ENCODE results near the gene PPP2R2D. TPM values are rescaled to one million over a fixed set of nuclear protein-coding genes. Genes with fewer than 3 reads are reported as not detected.

PPP2R2D gene
- total and polyA plus RNA-seq, 4 donors, result 15.6 to 51.4 (median 22.0) TPM

DNA sequence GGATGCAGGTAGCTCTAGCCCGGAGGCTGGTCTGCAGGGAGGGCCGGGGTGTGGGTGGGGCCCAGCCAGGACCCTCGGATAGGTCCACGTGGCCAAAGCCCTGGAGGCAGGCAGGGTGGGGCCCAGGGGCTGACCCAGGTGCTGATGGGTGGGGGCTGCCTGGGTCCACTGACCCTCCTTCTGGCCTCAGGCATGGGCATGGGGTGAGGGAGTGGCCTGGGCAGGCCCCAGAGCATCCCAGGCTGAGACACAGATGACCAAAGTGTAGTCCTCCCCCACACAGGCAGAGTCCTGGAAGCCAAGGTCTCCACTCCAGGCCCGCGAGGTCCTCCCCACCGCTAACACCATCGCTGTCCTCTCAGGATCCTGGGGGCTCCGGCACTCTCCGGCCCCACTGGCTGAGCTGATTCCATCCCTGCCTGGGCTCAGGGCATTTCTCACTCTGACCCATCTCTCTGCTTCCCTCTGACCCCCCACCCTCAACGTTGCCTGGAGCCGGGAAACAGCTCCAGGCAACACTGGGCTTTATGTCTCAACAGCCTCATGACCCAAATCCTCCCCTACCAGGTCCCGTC lies 20.7 kb upstream of the PPP2R2D start:
- no peak overlapping the region for H3K27ac ChIP-seq (ENCODE audit: low read depth in 1 of 2, low read length in 1 of 2)
- peaks cover 0 to 4% (median 0%) of the 10 kb centered on the region in 3 donors for H3K27me3 ChIP-seq (ENCODE audit: control insufficient read depth in 3 of 3, insufficient read depth in 3 of 3, low read length in 2 of 3)
- H3K9ac ChIP-seq (ENCODE audit: insufficient read depth in 1 of 2, low read length in 2 of 2), result no peak overlapping the region
- peaks cover 0 to 2% (median 0%) of the 10 kb centered on the region in 5 donors for H3K4me1 ChIP-seq (ENCODE audit: control insufficient read depth in 5 of 5, insufficient read depth in 5 of 5, low read length in 5 of 5)
- WGBS, 2 donors, result 81 to 86% methylated on average over 13 of the region's 13 CpGs
- no peak for DNase-seq
- H3K9me3 ChIP-seq (ENCODE audit: control insufficient read depth in 4 of 4, insufficient read depth in 3 of 4, low read length in 3 of 4), result peaks cover 0 to 17% (median 0%) of the 10 kb centered on the region in 4 donors
- TF ChIP-seq, protein P1, sequence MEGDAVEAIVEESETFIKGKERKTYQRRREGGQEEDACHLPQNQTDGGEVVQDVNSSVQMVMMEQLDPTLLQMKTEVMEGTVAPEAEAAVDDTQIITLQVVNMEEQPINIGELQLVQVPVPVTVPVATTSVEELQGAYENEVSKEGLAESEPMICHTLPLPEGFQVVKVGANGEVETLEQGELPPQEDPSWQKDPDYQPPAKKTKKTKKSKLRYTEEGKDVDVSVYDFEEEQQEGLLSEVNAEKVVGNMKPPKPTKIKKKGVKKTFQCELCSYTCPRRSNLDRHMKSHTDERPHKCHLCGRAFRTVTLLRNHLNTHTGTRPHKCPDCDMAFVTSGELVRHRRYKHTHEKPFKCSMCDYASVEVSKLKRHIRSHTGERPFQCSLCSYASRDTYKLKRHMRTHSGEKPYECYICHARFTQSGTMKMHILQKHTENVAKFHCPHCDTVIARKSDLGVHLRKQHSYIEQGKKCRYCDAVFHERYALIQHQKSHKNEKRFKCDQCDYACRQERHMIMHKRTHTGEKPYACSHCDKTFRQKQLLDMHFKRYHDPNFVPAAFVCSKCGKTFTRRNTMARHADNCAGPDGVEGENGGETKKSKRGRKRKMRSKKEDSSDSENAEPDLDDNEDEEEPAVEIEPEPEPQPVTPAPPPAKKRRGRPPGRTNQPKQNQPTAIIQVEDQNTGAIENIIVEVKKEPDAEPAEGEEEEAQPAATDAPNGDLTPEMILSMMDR (IDR thresholded peaks at IDR 0.05; ENCODE audit: control extremely low read depth, extremely low read depth), result no peak
- H3K36me3 ChIP-seq (ENCODE audit: control insufficient read depth in 4 of 4, insufficient read depth in 4 of 4, low read length in 4 of 4), result no peaks in the 10 kb centered on the region
- ATAC-seq (ENCODE audit: insufficient read depth, low FRiP score), result no peak
- no peak overlapping the region for H3K4me3 ChIP-seq

DNA sequence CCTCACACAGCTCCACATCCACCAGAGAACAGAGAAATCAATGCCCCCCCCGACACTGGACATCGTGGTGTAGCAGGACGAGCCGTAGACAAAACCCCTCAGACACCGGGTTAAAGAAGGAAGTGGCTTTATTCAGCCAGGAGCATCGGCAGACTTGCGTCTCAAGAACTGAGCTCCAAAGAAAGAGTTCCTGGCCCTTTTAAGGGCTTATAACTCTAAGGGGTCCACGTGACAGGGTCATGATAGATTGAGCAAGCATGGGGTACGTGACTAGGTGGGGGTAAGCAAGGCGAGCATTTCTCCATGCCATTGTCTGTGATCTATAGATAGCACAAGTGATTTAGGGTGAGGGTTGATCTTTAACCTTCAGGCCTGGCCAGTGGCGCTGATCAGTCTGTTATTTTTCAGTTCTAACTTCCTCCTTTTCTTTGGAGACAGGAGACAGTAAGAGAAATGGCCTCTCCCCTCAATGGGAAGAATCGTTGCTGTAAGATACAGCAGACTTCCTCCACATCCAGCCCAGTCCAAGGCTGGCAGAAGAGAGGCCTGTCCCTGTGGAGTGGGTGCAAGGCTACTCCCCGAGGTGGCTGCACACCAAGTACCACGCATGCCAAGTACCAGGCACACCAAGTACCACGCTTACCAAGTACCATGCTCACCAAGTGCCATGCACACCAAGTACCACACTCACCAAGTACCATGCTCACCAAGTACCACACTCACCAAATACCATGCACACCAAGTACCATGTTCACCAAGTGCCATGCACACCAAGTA lies 19.5 kb upstream of the PPP2R2D start:
- ATAC-seq (ENCODE audit: insufficient read depth, low FRiP score) (no peak), DNase-seq (no peak)
- Histone ChIP-seq H3K27me3 (ENCODE audit: control insufficient read depth in 3 of 3, insufficient read depth in 3 of 3, low read length in 2 of 3) (peaks cover 0 to 1% (median under 1%) of the 10 kb centered on the region in 3 donors), H3K4me3 (no peak overlapping the region), H3K9ac (ENCODE audit: insufficient read depth in 1 of 2, low read length in 2 of 2) (no peak overlapping the region), H3K9me3 (ENCODE audit: control insufficient read depth in 4 of 4, insufficient read depth in 3 of 4, low read length in 3 of 4) (peaks cover 0 to 17% (median 0%) of the 10 kb centered on the region in 4 donors), H3K4me1 (ENCODE audit: control insufficient read depth in 5 of 5, insufficient read depth in 5 of 5, low read length in 5 of 5) (peaks cover 0 to 2% (median 0%) of the 10 kb centered on the region in 5 donors), H3K27ac (ENCODE audit: low read depth in 1 of 2, low read length in 1 of 2) (no peak overlapping the region), H3K36me3 (ENCODE audit: control insufficient read depth in 4 of 4, insufficient read depth in 4 of 4, low read length in 4 of 4) (no peaks in the 10 kb centered on the region)
- TF ChIP-seq, protein P1 (IDR thresholded peaks at IDR 0.05; ENCODE audit: control extremely low read depth, extremely low read depth), result no peak
- WGBS, 2 donors, result 72 to 76% methylated on average over 15 of the region's 15 CpGs

DNA sequence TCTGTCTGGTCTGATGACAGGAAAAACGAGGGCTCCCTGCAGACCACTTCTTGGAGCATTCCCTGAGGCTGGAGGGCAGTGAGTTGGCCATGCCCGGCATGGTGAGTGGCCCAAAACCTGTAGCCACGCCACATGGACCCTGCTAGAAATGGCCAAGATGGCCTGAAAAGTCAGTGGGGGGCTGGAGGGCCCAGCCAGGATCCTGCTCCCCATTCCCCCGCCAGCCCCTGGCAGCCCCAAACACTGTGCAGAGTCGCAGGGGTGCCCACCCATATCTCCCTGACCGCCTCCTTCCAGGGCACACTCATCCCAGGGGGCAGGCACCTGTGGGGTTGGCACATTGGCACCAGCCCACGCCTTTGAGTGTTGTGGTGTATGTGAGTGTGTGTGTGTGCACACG lies 18.7 kb upstream of the PPP2R2D start:
- Histone ChIP-seq H3K4me3 (no peak overlapping the region), H3K36me3 (ENCODE audit: control insufficient read depth in 4 of 4, insufficient read depth in 4 of 4, low read length in 4 of 4) (no peaks in the 10 kb centered on the region), H3K9me3 (ENCODE audit: control insufficient read depth in 4 of 4, insufficient read depth in 3 of 4, low read length in 3 of 4) (peaks cover 0 to 17% (median 0%) of the 10 kb centered on the region in 4 donors), H3K4me1 (ENCODE audit: control insufficient read depth in 5 of 5, insufficient read depth in 5 of 5, low read length in 5 of 5) (peaks cover 0 to 2% (median 0%) of the 10 kb centered on the region in 5 donors), H3K9ac (ENCODE audit: insufficient read depth in 1 of 2, low read length in 2 of 2) (no peak overlapping the region), H3K27me3 (ENCODE audit: control insufficient read depth in 3 of 3, insufficient read depth in 3 of 3, low read length in 2 of 3) (peaks cover 0 to 3% (median 0%) of the 10 kb centered on the region in 3 donors), H3K27ac (ENCODE audit: low read depth in 1 of 2, low read length in 1 of 2) (no peak overlapping the region)
- WGBS, 2 donors, result 91 to 93% methylated on average over 8 of the region's 8 CpGs
- TF ChIP-seq, protein P1 (IDR thresholded peaks at IDR 0.05; ENCODE audit: control extremely low read depth, extremely low read depth), result no peak
- DNase-seq, result no peak
- no peak for ATAC-seq (ENCODE audit: insufficient read depth, low FRiP score)

All from lung (tissue), 12 donors.